SJCRH30 (cell line): ENCODE measurements around the gene ARL3. TPM values are rescaled to one million over a fixed set of nuclear protein-coding genes. Genes with fewer than 3 reads are reported as not detected.
A peak's percentile ranks its signal among the peaks of the same experiment; 100 is the strongest.

ENCODE experiments used
- DNase-seq, 2 experiments: peaks; one replicate each; pipeline ENCODE4 v3.0.0-alpha.2; 2015 to 2020
- H3K27ac ChIP-seq: fragments of 250-450 bp; sonication (Bioruptor Pico); 2 replicates; pipeline ENCODE4 v1.5.1; 2020; ENCODE audit warnings: mild to moderate bottlenecking, moderate library complexity
- H3K27me3 ChIP-seq: fragments of 250-450 bp; sonication (Bioruptor Pico); 2 replicates; pipeline ENCODE4 v1.5.1; 2020; ENCODE audit warnings: mild to moderate bottlenecking, moderate library complexity
- H3K36me3 ChIP-seq: fragments of 250-450 bp; sonication (Bioruptor Pico); 2 replicates; pipeline ENCODE4 v1.5.1; 2020; ENCODE audit warnings: mild to moderate bottlenecking, moderate library complexity
- H3K4me1 ChIP-seq: fragments of 250-450 bp; sonication (Bioruptor Pico); 2 replicates; pipeline ENCODE4 v1.5.1; 2020; ENCODE audit warnings: mild to moderate bottlenecking, moderate library complexity
- H3K4me3 ChIP-seq: fragments of 250-450 bp; sonication (Bioruptor Pico); 2 replicates; pipeline ENCODE4 v1.5.1; 2020; ENCODE audit warnings: mild to moderate bottlenecking, moderate library complexity
- H3K9me3 ChIP-seq: fragments of 250-450 bp; sonication (Bioruptor Pico); replicated peaks from 2 replicates; pipeline ENCODE4 v1.5.1; 2020; ENCODE audit warnings: mild to moderate bottlenecking, moderate library complexity
- total RNA-seq: library from RNA; depleted of rRNA; stranded (reverse); fragments of >200 nt; shearing (Covaris generic); gene quantifications from 2 replicates; pipeline ENCODE4 v1.2.3, GENCODE V29; 2014

ARL3 gene
- total RNA-seq, 1 experiment from 2014 or later: 17.6 TPM

GRCh38 chr10:102665904-102666509 is 48.2 kb downstream of the ARL3 start:
- H3K9me3 ChIP-seq: no peaks in the 10 kb centered on the region
- no peak for DNase-seq
- peaks cover 52% of the 10 kb centered on the region for H3K4me1 ChIP-seq
- no peaks in the 10 kb centered on the region for H3K36me3 ChIP-seq
- no peak overlapping the region for H3K4me3 ChIP-seq
- no peaks in the 10 kb centered on the region for H3K27me3 ChIP-seq
- no peak overlapping the region for H3K27ac ChIP-seq

- Histone ChIP-seq H3K9me3 (no peaks in the 10 kb centered on the region), H3K27me3 (no peaks in the 10 kb centered on the region), H3K4me1 (peaks cover 33% of the 10 kb centered on the region), H3K4me3 (peak overlapping the region; percentile 18), H3K36me3 (peaks cover 11% of the 10 kb centered on the region; the same call in 1 of the 2 replicates), H3K27ac (peak overlapping the region; percentile 97)
- no peak for DNase-seq
Measured at GRCh38 chr10:102661658-102662028, 52.6 kb downstream of the ARL3 start.

- Histone ChIP-seq H3K27me3 (no peaks in the 10 kb centered on the region), H3K4me3 (peak overlapping the region; percentile 26), H3K27ac (peak overlapping the region; percentile 97), H3K4me1 (peaks cover 31% of the 10 kb centered on the region), H3K36me3 (peaks cover 15% of the 10 kb centered on the region), H3K9me3 (no peaks in the 10 kb centered on the region)
- DNase-seq: peak; percentile 99
Measured at GRCh38 chr10:102660888-102661657, 53.1 kb downstream of the ARL3 start.

- no peak for DNase-seq
- H3K27me3 ChIP-seq: no peaks in the 10 kb centered on the region
- peaks cover 26% of the 10 kb centered on the region for H3K4me1 ChIP-seq
- no peak overlapping the region for H3K27ac ChIP-seq
- peaks cover 35% of the 10 kb centered on the region for H3K36me3 ChIP-seq
- H3K4me3 ChIP-seq: no peak overlapping the region
- H3K9me3 ChIP-seq: no peaks in the 10 kb centered on the region
Measured at GRCh38 chr10:102658802-102659201, 55.4 kb downstream of the ARL3 start.

- Histone ChIP-seq H3K9me3 (no peaks in the 10 kb centered on the region), H3K27ac (no peak overlapping the region), H3K4me3 (no peak overlapping the region), H3K27me3 (no peaks in the 10 kb centered on the region), H3K4me1 (peaks cover 23% of the 10 kb centered on the region), H3K36me3 (peaks cover 42% of the 10 kb centered on the region)
- no peak for DNase-seq
Measured at GRCh38 chr10:102657984-102658724, 56.0 kb downstream of the ARL3 start.

GRCh38 chr10:102657451-102657850 is 56.7 kb downstream of the ARL3 start:
- no peak overlapping the region for H3K4me3 ChIP-seq
- no peaks in the 10 kb centered on the region for H3K27me3 ChIP-seq
- H3K27ac ChIP-seq: no peak overlapping the region
- peaks cover 19% of the 10 kb centered on the region for H3K4me1 ChIP-seq
- DNase-seq: no peak
- H3K36me3 ChIP-seq: peaks cover 47% of the 10 kb centered on the region
- H3K9me3 ChIP-seq: no peaks in the 10 kb centered on the region

DNA sequence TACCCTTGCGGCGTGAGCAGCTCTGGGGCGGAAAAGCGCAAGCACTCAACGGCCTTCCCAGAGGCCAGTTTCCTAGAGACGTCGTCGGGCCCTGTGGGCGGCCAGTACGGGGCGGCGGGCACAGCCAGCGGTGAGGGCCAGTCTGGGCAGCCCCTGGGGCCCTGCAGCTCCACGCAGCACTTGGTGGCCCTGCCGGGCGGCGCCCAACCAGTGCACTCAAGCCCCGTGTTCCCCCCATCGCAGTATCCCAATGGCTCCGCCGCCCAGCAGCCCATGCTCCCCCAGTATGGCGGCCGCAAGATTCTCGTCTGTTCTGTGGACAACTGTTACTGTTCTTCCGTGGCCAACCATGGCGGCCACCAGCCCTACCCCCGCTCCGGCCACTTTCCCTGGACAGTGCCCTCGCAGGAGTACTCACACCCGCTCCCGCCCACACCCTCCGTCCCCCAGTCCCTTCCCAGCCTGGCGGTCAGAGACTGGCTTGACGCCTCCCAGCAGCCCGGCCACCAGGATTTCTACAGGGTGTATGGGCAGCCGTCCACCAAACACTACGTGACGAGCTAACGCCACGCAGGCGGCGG is 57.3 kb downstream of the ARL3 start:
- no peaks in the 10 kb centered on the region for H3K9me3 ChIP-seq
- no peaks in the 10 kb centered on the region for H3K27me3 ChIP-seq
- H3K4me3 ChIP-seq: no peak overlapping the region
- DNase-seq: no peak
- H3K36me3 ChIP-seq: peaks cover 52% of the 10 kb centered on the region
- H3K27ac ChIP-seq: no peak overlapping the region
- peaks cover 13% of the 10 kb centered on the region for H3K4me1 ChIP-seq

DNA sequence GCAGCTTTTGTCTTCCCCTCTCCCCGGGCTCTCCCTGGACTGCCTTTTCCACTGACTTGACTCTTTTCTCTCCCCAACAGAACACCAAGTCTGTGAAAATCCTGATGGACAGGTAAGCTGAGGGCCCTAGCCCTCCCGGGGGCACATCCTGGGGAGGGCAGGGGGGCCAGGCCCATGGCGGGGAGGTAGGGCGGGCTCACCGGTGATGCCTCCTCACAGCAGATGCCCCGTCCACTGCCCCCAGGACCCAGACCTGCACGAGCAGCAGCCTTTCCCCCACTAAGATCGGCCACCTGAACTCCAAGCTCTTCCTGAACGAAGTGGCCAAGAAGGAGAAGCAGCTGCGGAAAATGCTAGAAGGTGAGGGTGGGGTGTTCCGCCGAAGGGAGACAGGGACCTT is 58.2 kb downstream of the ARL3 start:
- H3K27me3 ChIP-seq: no peaks in the 10 kb centered on the region
- no peaks in the 10 kb centered on the region for H3K9me3 ChIP-seq
- H3K4me3 ChIP-seq: no peak overlapping the region
- no peak overlapping the region for H3K27ac ChIP-seq
- DNase-seq: no peak
- peaks cover 60% of the 10 kb centered on the region for H3K36me3 ChIP-seq
- H3K4me1 ChIP-seq: peaks cover 8% of the 10 kb centered on the region

GRCh38 chr10:102654969-102655368 is 59.2 kb downstream of the ARL3 start:
- DNase-seq: no peak
- H3K27me3 ChIP-seq: no peaks in the 10 kb centered on the region
- no peaks in the 10 kb centered on the region for H3K9me3 ChIP-seq
- no peak overlapping the region for H3K4me3 ChIP-seq
- no peak overlapping the region for H3K27ac ChIP-seq
- peaks cover 61% of the 10 kb centered on the region for H3K36me3 ChIP-seq
- peaks cover 5% of the 10 kb centered on the region; the same call in 1 of the 2 replicates for H3K4me1 ChIP-seq

DNA sequence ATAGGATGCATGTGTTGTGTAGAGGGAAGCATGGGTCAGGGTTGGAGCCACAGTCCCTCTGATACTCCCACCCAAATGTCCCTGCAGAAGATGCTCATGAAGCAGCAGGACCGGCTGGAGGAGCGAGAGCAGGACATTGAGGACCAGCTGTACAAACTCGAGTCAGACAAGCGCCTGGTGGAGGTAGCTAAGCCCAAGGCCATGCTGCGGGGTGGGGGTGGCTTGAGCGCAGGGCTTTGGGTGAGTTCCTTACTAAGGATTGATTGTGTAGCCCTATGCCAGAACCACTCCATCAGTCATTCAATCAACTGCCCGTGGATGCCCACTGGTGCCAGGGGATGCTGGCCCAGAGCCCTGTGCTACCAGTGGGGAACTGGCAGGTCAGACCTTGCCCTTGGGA is 59.6 kb downstream of the ARL3 start:
- no peak for DNase-seq
- peaks cover 61% of the 10 kb centered on the region for H3K36me3 ChIP-seq

GRCh38 chr10:102653060-102653459 is 61.1 kb downstream of the ARL3 start:
- H3K36me3 ChIP-seq: peaks cover 59% of the 10 kb centered on the region
- H3K4me3 ChIP-seq: no peak overlapping the region
- peaks cover 17% of the 10 kb centered on the region; the same call in 1 of the 2 replicates for H3K4me1 ChIP-seq
- no peak for DNase-seq
- no peaks in the 10 kb centered on the region for H3K27me3 ChIP-seq
- no peaks in the 10 kb centered on the region for H3K9me3 ChIP-seq
- H3K27ac ChIP-seq: no peak overlapping the region

More for the DNA sequence above, 59.6 kb downstream of the ARL3 start:
- Histone ChIP-seq H3K27ac (no peak overlapping the region), H3K27me3 (no peaks in the 10 kb centered on the region), H3K9me3 (no peaks in the 10 kb centered on the region), H3K4me1 (peaks cover 5% of the 10 kb centered on the region; the same call in 1 of the 2 replicates), H3K4me3 (no peak overlapping the region)

DNA sequence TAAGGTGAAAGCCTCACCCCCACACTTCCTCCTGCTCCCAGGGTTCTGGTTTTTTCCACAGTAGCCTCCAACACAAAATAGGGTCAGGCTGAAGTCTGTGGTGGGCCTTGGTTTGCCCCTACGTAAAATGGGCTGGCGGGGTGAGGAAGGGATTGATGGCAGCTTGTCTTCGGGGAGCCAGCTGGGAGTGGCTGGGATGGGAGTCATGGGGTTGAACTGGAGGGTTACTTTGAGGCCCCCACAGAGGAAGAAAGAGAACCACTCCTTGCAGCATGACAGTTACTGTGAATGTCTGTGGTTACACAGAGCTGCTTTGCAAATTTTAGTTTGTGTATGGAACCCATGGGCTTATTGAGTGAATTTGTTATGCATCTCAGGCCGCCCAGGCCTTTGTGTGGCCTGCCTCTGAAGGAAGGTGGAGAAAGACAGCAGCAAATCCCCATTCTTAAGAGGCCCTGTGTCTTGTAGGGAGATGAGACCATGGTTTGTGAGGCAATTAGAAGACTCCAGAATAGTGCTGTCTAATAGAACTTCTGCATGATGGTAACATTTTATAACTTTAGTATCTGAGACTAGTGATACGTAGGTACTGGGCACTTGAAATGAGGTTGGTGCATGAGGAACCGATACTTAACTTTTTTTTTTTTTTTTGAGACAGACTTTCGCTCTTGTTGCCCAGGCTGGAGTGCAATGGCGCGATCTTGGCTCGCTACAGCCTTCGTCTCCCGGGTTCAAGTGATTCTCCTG is 61.9 kb downstream of the ARL3 start:
- no peaks in the 10 kb centered on the region for H3K9me3 ChIP-seq
- peaks cover 23% of the 10 kb centered on the region for H3K4me1 ChIP-seq
- H3K27ac ChIP-seq: no peak overlapping the region
- no peaks in the 10 kb centered on the region for H3K27me3 ChIP-seq
- peaks cover 54% of the 10 kb centered on the region for H3K36me3 ChIP-seq
- no peak overlapping the region for H3K4me3 ChIP-seq
- DNase-seq: no peak

DNA sequence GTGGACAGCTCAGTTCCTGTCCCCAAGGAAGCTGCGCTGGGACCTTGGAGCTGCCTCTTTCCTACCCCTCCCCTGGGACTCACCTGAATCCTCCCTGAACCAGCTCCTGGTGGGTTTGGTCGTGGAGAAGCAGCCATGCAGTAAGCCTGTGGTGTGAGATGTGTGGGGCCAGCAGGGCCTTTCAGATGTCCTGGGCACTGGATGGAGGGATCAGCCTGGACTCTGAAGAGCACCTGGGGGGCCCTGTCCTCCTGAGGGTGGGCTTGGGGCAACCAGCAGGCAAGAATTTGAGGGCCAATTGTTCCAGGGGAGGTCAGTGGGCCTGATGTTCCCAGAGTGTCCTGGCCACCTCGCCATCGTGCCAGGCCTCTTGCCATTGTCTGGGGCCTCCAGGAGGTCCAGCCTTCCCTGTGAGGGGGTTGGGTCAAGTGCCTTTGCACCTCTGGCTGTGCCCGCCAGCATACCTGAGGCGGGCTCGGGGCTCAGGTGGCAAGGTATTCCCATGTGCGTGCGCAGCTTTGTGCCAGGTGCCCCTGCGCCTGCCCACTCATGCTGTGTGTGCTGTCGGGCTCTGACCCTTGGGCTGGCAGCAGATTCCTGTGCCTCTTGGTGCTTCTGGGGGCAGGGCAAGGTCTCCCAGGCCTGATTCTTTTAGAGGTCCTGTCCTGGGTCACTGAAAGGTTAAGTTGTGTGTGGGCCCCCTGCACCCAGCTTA is 62.6 kb downstream of the ARL3 start:
- no peaks in the 10 kb centered on the region for H3K9me3 ChIP-seq
- H3K27ac ChIP-seq: no peak overlapping the region
- DNase-seq: no peak
- H3K4me3 ChIP-seq: no peak overlapping the region
- H3K4me1 ChIP-seq: peaks cover 30% of the 10 kb centered on the region
- no peaks in the 10 kb centered on the region for H3K27me3 ChIP-seq
- H3K36me3 ChIP-seq: peaks cover 52% of the 10 kb centered on the region
